ENCODE measurements around the gene COASY.
A peak's percentile ranks its signal among the peaks of the same experiment; 100 is the strongest.
"Not testable (repeated sequence)": the region's sequence is repeated elsewhere in the genome, so short reads cannot be mapped to it uniquely, and the experiment has no call there.

Gene COASY

DNA sequence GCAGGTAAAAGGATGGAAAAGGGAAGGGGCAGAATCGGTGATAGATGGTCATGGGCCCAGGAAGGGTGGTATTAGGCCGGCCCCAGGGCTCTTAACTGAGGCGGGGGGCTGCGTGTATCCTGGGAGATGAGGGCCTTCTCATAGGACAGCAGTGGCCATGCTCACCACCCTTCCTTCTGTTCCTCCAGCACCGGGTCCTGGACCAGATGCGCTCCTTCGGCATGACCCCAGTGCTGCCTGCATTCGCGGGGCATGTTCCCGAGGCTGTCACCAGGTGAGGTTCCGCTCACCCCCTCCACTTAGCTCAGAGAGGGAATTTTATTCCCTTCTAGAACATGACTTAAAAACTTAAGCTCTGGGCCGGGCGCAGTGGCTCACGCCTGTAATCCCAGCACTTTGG lies 23.5 kb upstream of the COASY start:
- TF ChIP-seq, protein P1, sequence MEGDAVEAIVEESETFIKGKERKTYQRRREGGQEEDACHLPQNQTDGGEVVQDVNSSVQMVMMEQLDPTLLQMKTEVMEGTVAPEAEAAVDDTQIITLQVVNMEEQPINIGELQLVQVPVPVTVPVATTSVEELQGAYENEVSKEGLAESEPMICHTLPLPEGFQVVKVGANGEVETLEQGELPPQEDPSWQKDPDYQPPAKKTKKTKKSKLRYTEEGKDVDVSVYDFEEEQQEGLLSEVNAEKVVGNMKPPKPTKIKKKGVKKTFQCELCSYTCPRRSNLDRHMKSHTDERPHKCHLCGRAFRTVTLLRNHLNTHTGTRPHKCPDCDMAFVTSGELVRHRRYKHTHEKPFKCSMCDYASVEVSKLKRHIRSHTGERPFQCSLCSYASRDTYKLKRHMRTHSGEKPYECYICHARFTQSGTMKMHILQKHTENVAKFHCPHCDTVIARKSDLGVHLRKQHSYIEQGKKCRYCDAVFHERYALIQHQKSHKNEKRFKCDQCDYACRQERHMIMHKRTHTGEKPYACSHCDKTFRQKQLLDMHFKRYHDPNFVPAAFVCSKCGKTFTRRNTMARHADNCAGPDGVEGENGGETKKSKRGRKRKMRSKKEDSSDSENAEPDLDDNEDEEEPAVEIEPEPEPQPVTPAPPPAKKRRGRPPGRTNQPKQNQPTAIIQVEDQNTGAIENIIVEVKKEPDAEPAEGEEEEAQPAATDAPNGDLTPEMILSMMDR (IDR thresholded peaks at IDR 0.05), result no peak
- no peak for TF ChIP-seq ZFX (IDR thresholded peaks at IDR 0.05; ENCODE audit: borderline replicate concordance)
- no peak overlapping the region for H3K27ac ChIP-seq

DNA sequence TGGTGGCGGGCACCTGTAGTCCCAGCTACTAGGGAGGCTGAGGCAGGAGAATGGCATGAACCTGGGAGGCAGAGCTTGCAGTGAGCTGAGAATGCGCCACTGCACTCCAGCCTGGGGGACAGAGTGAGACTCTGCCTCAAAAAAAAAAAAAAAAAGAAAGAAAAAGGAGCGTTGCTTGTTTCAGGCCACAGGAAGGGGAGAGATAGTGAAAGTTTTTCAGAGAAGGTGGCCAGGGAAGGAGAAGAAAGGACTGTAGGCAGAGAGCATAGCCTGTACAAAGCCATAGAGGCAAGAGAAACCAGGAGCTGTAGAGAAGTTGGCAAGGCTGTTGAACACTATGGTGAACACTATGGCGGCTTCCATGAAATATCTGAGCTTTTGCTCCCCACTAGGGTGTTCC lies 21.4 kb upstream of the COASY start:
- H3K27ac ChIP-seq, result 0 out of 2 replicates have a peak overlapping the region, but pooled peaks have one; percentile 26

DNA sequence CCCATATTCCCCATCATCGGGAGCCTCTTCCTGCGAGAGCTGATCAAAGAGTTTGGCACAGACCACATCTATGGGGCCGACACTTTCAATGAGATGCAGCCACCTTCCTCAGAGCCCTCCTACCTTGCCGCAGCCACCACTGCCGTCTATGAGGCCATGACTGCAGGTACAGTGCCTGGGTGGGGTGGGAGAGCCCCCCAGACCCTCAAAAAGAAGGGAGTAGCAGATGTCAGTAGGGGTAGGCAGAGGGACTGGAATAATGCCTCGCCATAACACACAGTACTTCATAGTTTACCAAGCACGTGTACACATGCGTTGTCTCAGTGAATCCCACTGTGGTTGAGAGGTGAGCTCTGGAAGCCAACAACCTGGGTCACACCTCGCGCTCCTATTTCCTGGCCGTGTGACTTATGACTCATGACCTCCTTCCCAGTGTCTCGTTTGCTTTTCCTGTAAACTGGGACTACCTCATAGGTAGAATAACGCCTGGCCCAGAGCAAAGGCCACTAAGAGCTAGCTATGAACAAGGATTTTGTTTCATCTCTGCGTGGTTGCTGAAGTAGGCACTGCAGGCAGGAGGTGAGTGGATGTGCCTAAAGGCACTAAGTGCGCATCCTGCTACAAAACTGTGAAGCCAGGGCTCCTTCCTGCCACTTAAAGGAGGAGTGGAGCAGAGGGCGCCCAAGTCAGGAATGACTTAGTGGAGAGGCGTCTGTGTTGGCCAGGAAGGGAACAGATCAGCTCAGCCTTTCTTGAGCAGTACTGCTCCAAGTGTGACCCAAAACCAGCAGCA lies 20.7 kb upstream of the COASY start:
- H3K27ac ChIP-seq, result peak overlapping the region; percentile 26; the same call in 1 of the 2 replicates
- TF ChIP-seq, protein P1 (IDR thresholded peaks at IDR 0.05), result no peak
- no peak for TF ChIP-seq ZFX (IDR thresholded peaks at IDR 0.05; ENCODE audit: borderline replicate concordance)

DNA sequence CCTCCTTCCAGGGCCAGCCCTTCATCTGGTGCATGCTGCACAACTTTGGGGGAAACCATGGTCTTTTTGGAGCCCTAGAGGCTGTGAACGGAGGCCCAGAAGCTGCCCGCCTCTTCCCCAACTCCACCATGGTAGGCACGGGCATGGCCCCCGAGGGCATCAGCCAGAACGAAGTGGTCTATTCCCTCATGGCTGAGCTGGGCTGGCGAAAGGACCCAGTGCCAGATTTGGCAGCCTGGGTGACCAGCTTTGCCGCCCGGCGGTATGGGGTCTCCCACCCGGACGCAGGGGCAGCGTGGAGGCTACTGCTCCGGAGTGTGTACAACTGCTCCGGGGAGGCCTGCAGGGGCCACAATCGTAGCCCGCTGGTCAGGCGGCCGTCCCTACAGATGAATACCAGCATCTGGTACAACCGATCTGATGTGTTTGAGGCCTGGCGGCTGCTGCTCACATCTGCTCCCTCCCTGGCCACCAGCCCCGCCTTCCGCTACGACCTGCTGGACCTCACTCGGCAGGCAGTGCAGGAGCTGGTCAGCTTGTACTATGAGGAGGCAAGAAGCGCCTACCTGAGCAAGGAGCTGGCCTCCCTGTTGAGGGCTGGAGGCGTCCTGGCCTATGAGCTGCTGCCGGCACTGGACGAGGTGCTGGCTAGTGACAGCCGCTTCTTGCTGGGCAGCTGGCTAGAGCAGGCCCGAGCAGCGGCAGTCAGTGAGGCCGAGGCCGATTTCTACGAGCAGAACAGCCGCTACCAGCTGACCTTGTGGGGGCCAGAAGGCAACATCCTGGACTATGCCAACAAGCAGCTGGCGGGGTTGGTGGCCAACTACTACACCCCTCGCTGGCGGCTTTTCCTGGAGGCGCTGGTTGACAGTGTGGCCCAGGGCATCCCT lies 18.5 kb upstream of the COASY start:
- no peak overlapping the region for H3K27ac ChIP-seq
- no peak for TF ChIP-seq ZFX (IDR thresholded peaks at IDR 0.05; ENCODE audit: borderline replicate concordance)
- TF ChIP-seq, protein P1 (IDR thresholded peaks at IDR 0.05), result no peak

DNA sequence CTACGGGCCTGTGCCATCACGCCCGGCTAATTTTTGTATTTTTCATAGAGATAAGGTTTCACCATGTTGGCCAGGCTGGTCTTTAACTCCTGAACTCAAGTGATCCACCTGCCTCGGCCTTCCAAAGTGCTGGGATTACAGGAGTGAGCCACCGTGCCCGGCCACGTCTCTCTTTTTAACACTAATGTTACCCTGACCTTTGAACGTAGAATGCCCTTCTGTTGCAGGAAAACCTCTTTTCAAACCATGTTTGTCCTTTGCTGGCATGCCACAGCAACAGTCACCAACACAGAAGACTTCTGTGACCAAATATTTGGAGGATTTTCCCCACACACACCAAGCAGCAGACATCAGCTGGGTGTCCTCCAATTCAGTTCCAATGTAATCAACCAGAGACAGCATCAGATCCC lies 17.1 kb upstream of the COASY start:
- 0 out of 2 replicates have a peak overlapping the region, but pooled peaks have one; percentile 8 for H3K27ac ChIP-seq
- TF ChIP-seq, protein P1 (IDR thresholded peaks at IDR 0.05), result no peak
- no peak for TF ChIP-seq ZFX (IDR thresholded peaks at IDR 0.05; ENCODE audit: borderline replicate concordance)

DNA sequence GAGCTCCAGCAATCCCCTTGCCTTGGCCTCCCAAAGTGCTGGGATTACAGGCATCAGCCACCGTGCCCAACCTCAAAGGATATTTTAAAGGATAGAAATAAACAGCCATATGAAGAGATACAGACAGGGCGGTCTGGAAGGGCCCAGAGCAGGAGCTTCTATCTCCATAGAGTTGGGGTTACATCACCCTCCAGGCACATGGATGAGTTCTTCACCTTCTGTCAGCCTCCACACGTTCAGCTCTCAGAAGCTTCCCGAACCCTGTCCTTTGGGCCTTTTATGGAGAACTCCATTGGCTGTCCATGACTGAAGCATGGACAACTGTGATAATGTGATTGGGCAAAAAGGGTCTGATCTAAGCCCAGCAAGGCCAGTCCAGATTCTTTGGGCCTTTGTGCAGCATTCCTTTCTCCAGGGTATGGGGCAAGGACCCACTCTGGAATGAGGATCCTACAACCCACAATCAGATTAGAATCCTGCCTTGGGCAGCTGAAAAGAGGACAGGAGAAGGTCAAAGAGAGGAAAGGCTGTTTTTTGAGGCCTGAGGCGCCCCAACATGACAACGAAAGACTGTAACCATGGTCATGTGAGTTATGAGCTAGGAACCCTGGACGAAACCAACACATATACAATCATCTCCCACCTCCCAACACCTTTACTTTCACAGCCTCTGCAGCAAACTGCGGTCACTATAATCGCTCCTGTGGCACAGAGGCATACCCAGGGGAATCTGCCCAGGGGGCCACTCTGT lies 16.0 kb upstream of the COASY start:
- not testable (repeated sequence) for H3K27ac ChIP-seq

DNA sequence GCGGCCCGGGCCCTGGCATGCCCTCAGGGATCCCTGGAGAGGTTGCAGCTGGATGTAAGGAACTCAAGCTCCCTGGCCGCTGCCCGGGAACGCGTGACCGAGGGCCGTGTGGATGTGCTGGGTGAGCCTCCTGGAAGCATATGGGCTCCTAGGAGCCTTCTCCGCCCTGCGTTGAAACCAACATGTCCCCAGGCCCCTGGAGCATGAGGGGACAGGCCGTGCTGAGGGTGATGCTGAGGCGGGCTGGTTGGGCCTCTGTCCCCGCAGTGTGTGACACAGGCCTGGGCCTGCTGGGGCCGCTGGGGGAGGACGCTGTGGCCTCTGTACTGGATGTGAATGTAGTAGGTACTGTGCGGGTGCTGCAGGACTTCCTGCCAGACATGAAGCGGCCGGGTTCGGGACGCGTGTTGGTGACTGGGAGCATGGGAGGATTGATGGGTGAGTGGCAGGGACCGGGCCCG lies 14.9 kb upstream of the COASY start:
- no peak overlapping the region for H3K27ac ChIP-seq
- TF ChIP-seq, protein P1 (IDR thresholded peaks at IDR 0.05), result no peak
- no peak for TF ChIP-seq ZFX (IDR thresholded peaks at IDR 0.05; ENCODE audit: borderline replicate concordance)
